ENCODE measurements around the gene ENO3. TPM values are rescaled to one million over a fixed set of nuclear protein-coding genes. Genes with fewer than 3 reads are reported as not detected.

The ENO3 gene
- polyA plus RNA-seq, 1 of the 3 experiments (the other 2 are of a cell fraction), result 29.2 TPM

GRCh38 chr17:4945944-4946280 is 5.0 kb upstream of the ENO3 start:
- no peak overlapping the region for H2AFZ ChIP-seq (ENCODE audit: low read depth)
- WGBS (ENCODE audit: low lambda C conversion rate), result 8% methylated on average over 3 of the region's 4 CpGs
- peaks cover 75% of the 10 kb centered on the region for H3F3A ChIP-seq (replicated peaks; ENCODE audit: insufficient read depth)
- no peaks in the 10 kb centered on the region for H3K9me2 ChIP-seq
- H3K79me2 ChIP-seq (ENCODE audit: insufficient read depth), result peaks cover 82% of the 10 kb centered on the region
- no peaks in the 10 kb centered on the region for H3K27me3 ChIP-seq (ENCODE audit: insufficient read depth)
- POLR2A ChIA-PET, result interaction anchor here (0.6 to 4.3 kb wide), 3 partner anchors 17 to 24 kb away, joined by 3 to 32 read pairs (median 3); partner anchors contain the start of gene SPAG7
- TF ChIP-seq FOXM1 (IDR thresholded peaks at IDR 0.05; ENCODE audit: low read depth) (no peak), PBX3 (IDR thresholded peaks at IDR 0.05) (no peak; the same call in 1 of the 2 replicates)
- H3K36me3 ChIP-seq (replicated peaks in 1 of 2; ENCODE audit: control insufficient read depth in 1 of 2, insufficient read depth in 2 of 2, low read length in 1 of 2), result peaks cover 37 to 40% of the 10 kb centered on the region in 2 experiments
- peaks cover 23 to 37% of the 10 kb centered on the region in 2 experiments for H3K4me1 ChIP-seq (ENCODE audit: control insufficient read depth in 1 of 2, insufficient read depth in 2 of 2, low read depth in 1 of 2, low read length in 1 of 2)
- H3K9me3 ChIP-seq, result no peaks in the 10 kb centered on the region
- DNase-seq, result no peak
- H3K4me3 ChIP-seq (ENCODE audit: low read depth in 2 of 2, low read length in 1 of 2), result peak overlapping the region; percentile 79 to 99
- H3K4me2 ChIP-seq, result peak overlapping the region; percentile 98
- CTCF ChIA-PET, result interaction anchor here (0.5 to 1.5 kb wide), 3 partner anchors 12 to 29 kb away, joined by 3 to 4 read pairs (median 3); partner anchors contain the start of gene SPAG7
- H3K9ac ChIP-seq, result peak overlapping the region; percentile 99
- H4K20me1 ChIP-seq (ENCODE audit: insufficient read depth), result peaks cover 45% of the 10 kb centered on the region
- H3K27ac ChIP-seq (ENCODE audit: low read depth in 2 of 2, low read length in 1 of 2), result peak overlapping the region; percentile 63 to 97

- ChIA-PET CTCF (interaction anchor here (1.1 to 1.5 kb wide), 3 partner anchors 12 to 55 kb away, joined by 3 to 4 read pairs (median 3); partner anchors contain the start of gene SPAG7), POLR2A (interaction anchor here (0.6 to 4.3 kb wide), 3 partner anchors 17 to 24 kb away, joined by 3 to 32 read pairs (median 3); partner anchors contain the start of gene SPAG7)
- DNase-seq, result no peak
- peak overlapping the region; percentile 79 to 99 for H3K4me3 ChIP-seq (ENCODE audit: low read depth in 2 of 2, low read length in 1 of 2)
- peaks cover 37 to 40% of the 10 kb centered on the region in 2 experiments for H3K36me3 ChIP-seq (replicated peaks in 1 of 2; ENCODE audit: control insufficient read depth in 1 of 2, insufficient read depth in 2 of 2, low read length in 1 of 2)
- TF ChIP-seq MEF2A (IDR thresholded peaks at IDR 0.05; ENCODE audit: borderline replicate concordance, low read depth) (no peak), EP300 (IDR thresholded peaks at IDR 0.05; ENCODE audit: borderline replicate concordance in 1 of 2, low read depth in 1 of 2, low read length in 1 of 2) (no peak), MAX (IDR thresholded peaks at IDR 0.05; ENCODE audit: low read depth) (no peak), TEAD4 (IDR thresholded peaks at IDR 0.05; ENCODE audit: borderline replicate concordance, insufficient read depth) (no peak), USF1 (IDR thresholded peaks at IDR 0.05; ENCODE audit: borderline replicate concordance, low read depth) (no peak), POLR2AphosphoS5 (IDR thresholded peaks at IDR 0.05; ENCODE audit: low read depth, low read length) (0 out of 2 replicates have a peak, but pooled peaks have one; percentile 6)
- H3K9me3 ChIP-seq, result no peaks in the 10 kb centered on the region
- peak overlapping the region; percentile 98 for H3K4me2 ChIP-seq
- no peak overlapping the region for H2AFZ ChIP-seq (ENCODE audit: low read depth)
- H3K9me2 ChIP-seq, result no peaks in the 10 kb centered on the region
- H3K27ac ChIP-seq (ENCODE audit: low read depth in 2 of 2, low read length in 1 of 2), result peak overlapping the region; percentile 97 to 100
- peaks cover 25 to 37% of the 10 kb centered on the region in 2 experiments for H3K4me1 ChIP-seq (ENCODE audit: control insufficient read depth in 1 of 2, insufficient read depth in 2 of 2, low read depth in 1 of 2, low read length in 1 of 2)
- peaks cover 82% of the 10 kb centered on the region for H3K79me2 ChIP-seq (ENCODE audit: insufficient read depth)
- peaks cover 45% of the 10 kb centered on the region for H4K20me1 ChIP-seq (ENCODE audit: insufficient read depth)
- H3K27me3 ChIP-seq (ENCODE audit: insufficient read depth), result no peaks in the 10 kb centered on the region
- H3K9ac ChIP-seq, result peak overlapping the region; percentile 99
- WGBS (ENCODE audit: low lambda C conversion rate), result 12% methylated on average over 14 of the region's 16 CpGs
- peaks cover 74% of the 10 kb centered on the region for H3F3A ChIP-seq (replicated peaks; ENCODE audit: insufficient read depth)
Observed at GRCh38 chr17:4946312-4946976, 4.5 kb upstream of the ENO3 start.
